ENCODE results near the gene SYNDIG1. TPM values are rescaled to one million over a fixed set of nuclear protein-coding genes. Genes with fewer than 3 reads are reported as not detected.

Gene SYNDIG1
- total and polyA plus RNA-seq, 9 of the 15 experiments (the other 6 are each of a cell fraction or from before 2014, with no cell fraction given) = not detected

- H3K9me3 ChIP-seq (replicated peaks; ENCODE audit: control insufficient read depth, insufficient read depth, low read depth, low read length) = no peaks in the 10 kb centered on the region
- no peak overlapping the region for H3K4me2 ChIP-seq (ENCODE audit: insufficient read depth, low read length)
- no peak overlapping the region for H3K9ac ChIP-seq (ENCODE audit: insufficient read depth in 1 of 2, low read depth in 2 of 2, low read length in 2 of 2)
- no peaks in the 10 kb centered on the region for H3K9me1 ChIP-seq (ENCODE audit: control insufficient read depth, insufficient read depth, low read length)
- ChIA-PET POLR2A (no interaction called here), CTCF (ENCODE audit: low intra/inter-chr PET ratio) (no interaction called here)
- H3K79me2 ChIP-seq (ENCODE audit: control insufficient read depth, insufficient read depth, low read length) = no peaks in the 10 kb centered on the region
- no peak for DNase-seq (ENCODE audit: extremely low read depth in 1 of 4, low spot score in 3 of 4)
- no peak for ATAC-seq
- H3K27me3 ChIP-seq (ENCODE audit: control insufficient read depth in 2 of 2, insufficient read depth in 2 of 2, low read length in 2 of 2) = peaks cover 0 to 10% of the 10 kb centered on the region in 2 experiments; a peak in 1 of 5 replicates
- intact Hi-C loops (cut with micrococcal nuclease) (no loop called here), in situ Hi-C loops (cut with MboI) (no loop called here)
- TF ChIP-seq RBBP5 (IDR thresholded peaks at IDR 0.05; ENCODE audit: borderline replicate concordance, insufficient read depth, low read length, poor library complexity, severe bottlenecking) (no peak), HOXB6 (CRISPR knock-in tag; IDR thresholded peaks at IDR 0.05; ENCODE audit: borderline replicate concordance) (no peak), SP1 (CRISPR knock-in tag; IDR thresholded peaks at IDR 0.05) (no peak), CHAMP1 (IDR thresholded peaks at IDR 0.05) (no peak), HCFC1 (IDR thresholded peaks at IDR 0.05; ENCODE audit: low read depth, low read length) (no peak), KDM4B (IDR thresholded peaks at IDR 0.05; ENCODE audit: borderline replicate concordance in 2 of 2, low read depth in 1 of 2) (no peak), JUND (IDR thresholded peaks at IDR 0.05; ENCODE audit: borderline replicate concordance, low read depth, low read length) (no peak), JUND (tag; IDR thresholded peaks at IDR 0.05; ENCODE audit: borderline replicate concordance, low read depth, low read length) (no peak), ZFP36 (IDR thresholded peaks at IDR 0.05; ENCODE audit: low read depth, low read length, partially characterized antibody) (no peak), ZBTB9 (CRISPR knock-in tag; IDR thresholded peaks at IDR 0.05) (no peak), MED1 (CRISPR knock-in tag; IDR thresholded peaks at IDR 0.05; ENCODE audit: borderline replicate concordance) (no peak), THRB (CRISPR knock-in tag; conservative IDR thresholded peaks at IDR 0.05) (no peak), CTCF (IDR thresholded peaks at IDR 0.05 in 2 of 3, conservative IDR thresholded peaks at IDR 0.05 in 1 of 3; ENCODE audit: insufficient read depth in 2 of 3, low read depth in 1 of 3, low read length in 3 of 3) (no peak), BRCA1 (IDR thresholded peaks at IDR 0.05) (no peak), BRCA1 (CRISPR knock-in tag; IDR thresholded peaks at IDR 0.05) (no peak), THRAP3 (IDR thresholded peaks at IDR 0.05; ENCODE audit: borderline replicate concordance) (no peak)
- 0% methylated on average over 10 of the region's 10 CpGs for WGBS (ENCODE audit: insufficient coverage, low coverage, missing lambda C conversion rate)
- no peak overlapping the region for H3K4me3 ChIP-seq
- H3K4me1 ChIP-seq (replicated peaks in 1 of 2; ENCODE audit: control insufficient read depth in 2 of 2, insufficient read depth in 2 of 2, low read length in 2 of 2) = no peaks in the 10 kb centered on the region
- no peak for FAIRE-seq
- no TSS peak for BruUV-seq (replicated peaks)
- no peak overlapping the region for H3K27ac ChIP-seq (ENCODE audit: extremely low read depth, low read depth, low read length)
- H4K20me1 ChIP-seq (replicated peaks; ENCODE audit: control insufficient read depth, insufficient read depth, low read length) = no peaks in the 10 kb centered on the region
- H2AFZ ChIP-seq (ENCODE audit: low read depth, low read length) = no peak overlapping the region
- no peaks in the 10 kb centered on the region for H3K36me3 ChIP-seq (ENCODE audit: control insufficient read depth, insufficient read depth, low read length)
Observed at GRCh38 chr20:24580855-24581254, 111.4 kb downstream of the SYNDIG1 start.
